Activated naive CD4-positive, alpha-beta T cell treated with anti-CD3 and anti-CD28 coated beads, Interleukin-2, amount 50 U/mL, for 72 hours (primary cell): ENCODE measurements around the gene INSIG2. TPM values are rescaled to one million over a fixed set of nuclear protein-coding genes. Genes with fewer than 3 reads are reported as not detected.

Experiments used
- ATAC-seq, 2 donors: fragments of 150-1000 bp; cut with Tn5 transposase; 2 replicates each; pipeline ENCODE4 v1.10.0; 2021; ENCODE audit warnings: mild to moderate bottlenecking in 2 of 2, moderate library complexity in 2 of 2
- DNase-seq, 2 donors: peaks; one replicate each; pipeline ENCODE4 v3.0.0; 2021 to 2022; ENCODE audit warnings: low spot score in 2 of 2
- H3K27ac Mint-ChIP-seq, 2 donors: one replicate each; pipeline ENCODE4 v1.8.0; 2022; ENCODE audit warnings: mild to moderate bottlenecking in 2 of 2, mixed read lengths in 2 of 2
- H3K36me3 Mint-ChIP-seq, 2 donors: one replicate each; pipeline ENCODE4 v1.8.0; 2022; ENCODE audit warnings: mixed read lengths in 2 of 2
- H3K9me3 Mint-ChIP-seq, 2 donors: one replicate each; pipeline ENCODE4 v1.8.0; 2022; ENCODE audit warnings: mixed read lengths in 2 of 2
- total RNA-seq, 2 donors: library from RNA; stranded (reverse); gene quantifications; one replicate each; pipeline ENCODE4 v1.2.3, GENCODE V29; 2022

Gene INSIG2
- total RNA-seq, 2 donors from 2014 or later, result 25.9 to 96.2 TPM

GRCh38 chr2:118133916-118134315 is 45.6 kb downstream of the INSIG2 start:
- Mint-ChIP-seq H3K9me3 (no peaks in the 10 kb centered on the region), H3K36me3 (no peaks in the 10 kb centered on the region), H3K27ac (no peak overlapping the region)
- ATAC-seq, result no peak
- DNase-seq, result no peak

GRCh38 chr2:118134650-118135049 is 46.4 kb downstream of the INSIG2 start:
- Mint-ChIP-seq H3K27ac (no peak overlapping the region), H3K36me3 (no peaks in the 10 kb centered on the region)
- ATAC-seq, result no peak

GRCh38 chr2:118145207-118145606 is 56.9 kb downstream of the INSIG2 start:
- Mint-ChIP-seq H3K27ac (no peak overlapping the region), H3K36me3 (peaks cover 0 to 7% of the 10 kb centered on the region in 2 donors), H3K9me3 (no peaks in the 10 kb centered on the region)
- ATAC-seq (no peak), DNase-seq (no peak)

More at GRCh38 chr2:118134650-118135049, 46.4 kb downstream of the INSIG2 start:
- H3K9me3 Mint-ChIP-seq, result no peaks in the 10 kb centered on the region
- no peak for DNase-seq

- no peak for ATAC-seq
- Mint-ChIP-seq H3K27ac (no peak overlapping the region), H3K9me3 (no peaks in the 10 kb centered on the region), H3K36me3 (peaks cover 0 to 7% of the 10 kb centered on the region in 2 donors)
- no peak for DNase-seq
Measured at GRCh38 chr2:118145806-118146205, 57.5 kb downstream of the INSIG2 start.

- H3K27ac Mint-ChIP-seq, result no peak overlapping the region
- H3K36me3 Mint-ChIP-seq, result peaks cover 0 to 7% of the 10 kb centered on the region in 2 donors
- ATAC-seq (no peak), DNase-seq (no peak)
- no peaks in the 10 kb centered on the region for H3K9me3 Mint-ChIP-seq
Measured at GRCh38 chr2:118146315-118147283, 58.3 kb downstream of the INSIG2 start.

DNA sequence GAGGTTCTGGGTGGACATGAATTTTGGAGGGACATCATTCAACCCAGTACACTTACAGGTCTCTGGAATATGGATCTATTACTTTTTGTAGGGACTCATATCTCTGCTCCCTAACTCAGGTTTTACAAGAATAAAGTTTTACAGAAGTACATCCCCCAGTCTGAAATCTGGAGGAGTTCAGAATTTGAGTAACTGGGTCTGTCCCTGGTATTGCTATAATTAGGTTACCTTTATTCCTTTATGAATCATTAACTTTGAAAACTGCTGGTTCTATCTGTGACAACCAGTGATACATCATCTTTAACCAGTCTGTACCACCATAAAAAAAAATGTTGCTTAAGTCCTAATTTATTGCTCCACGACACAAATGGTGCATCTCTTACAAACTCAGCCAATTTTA is 59.9 kb downstream of the INSIG2 start:
- Mint-ChIP-seq H3K27ac (no peak overlapping the region), H3K9me3 (no peaks in the 10 kb centered on the region), H3K36me3 (peaks cover 0 to 2% of the 10 kb centered on the region in 2 donors)
- DNase-seq, result no peak
- ATAC-seq, result peak; percentile 88 to 92

GRCh38 chr2:118148809-118149208 is 60.5 kb downstream of the INSIG2 start:
- Mint-ChIP-seq H3K36me3 (no peaks in the 10 kb centered on the region), H3K27ac (no peak overlapping the region), H3K9me3 (no peaks in the 10 kb centered on the region)
- DNase-seq (no peak), ATAC-seq (no peak)

DNA sequence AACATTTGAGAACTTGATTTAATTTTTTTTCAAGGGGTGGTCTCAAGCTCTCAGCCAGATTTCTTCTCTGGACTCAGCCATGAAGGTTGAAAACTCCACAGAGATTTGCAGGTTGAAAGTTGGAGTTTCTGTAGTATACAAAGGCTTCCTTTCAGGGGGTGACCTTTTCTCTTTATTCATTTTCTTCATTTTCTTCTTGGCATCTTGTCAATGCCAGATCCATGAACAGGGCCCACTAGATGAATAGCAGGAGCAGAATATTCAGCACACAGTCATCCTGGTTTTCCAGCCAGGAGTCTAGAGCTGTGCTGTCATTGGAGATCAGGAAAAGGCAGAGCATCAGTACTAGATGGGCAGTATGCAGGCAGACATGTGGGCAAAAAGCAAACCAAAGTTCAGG is 62.0 kb downstream of the INSIG2 start:
- DNase-seq (no peak), ATAC-seq (no peak)
- H3K27ac Mint-ChIP-seq, result no peak overlapping the region

DNA sequence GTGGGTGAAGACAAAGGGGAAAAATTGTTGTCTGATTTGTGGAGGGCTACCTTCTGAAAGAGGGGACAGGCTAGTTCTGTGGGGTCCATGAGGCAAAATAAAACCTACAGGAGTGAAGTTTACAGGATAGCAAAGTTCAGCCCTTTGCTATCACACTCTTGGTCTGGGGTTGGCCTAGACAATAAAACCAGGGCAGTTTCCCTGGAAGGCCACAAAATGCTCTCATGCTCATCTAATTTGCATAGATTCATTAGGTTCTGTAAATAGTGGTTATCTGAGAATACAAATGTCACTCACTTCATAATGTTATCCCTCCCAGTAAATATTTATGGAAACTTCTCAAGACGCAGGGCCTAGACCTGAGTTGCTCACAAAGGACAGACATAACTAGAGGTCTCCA is 63.6 kb downstream of the INSIG2 start:
- H3K27ac Mint-ChIP-seq, result no peak overlapping the region
- DNase-seq, result no peak
- peaks cover 0 to 6% of the 10 kb centered on the region in 2 donors for H3K9me3 Mint-ChIP-seq
- no peak for ATAC-seq
- H3K36me3 Mint-ChIP-seq, result no peaks in the 10 kb centered on the region

More for the DNA sequence above, 62.0 kb downstream of the INSIG2 start:
- Mint-ChIP-seq H3K9me3 (no peaks in the 10 kb centered on the region), H3K36me3 (no peaks in the 10 kb centered on the region)

- H3K36me3 Mint-ChIP-seq, result peaks cover 0 to 5% of the 10 kb centered on the region in 2 donors
- DNase-seq (no peak), ATAC-seq (no peak)
- H3K27ac Mint-ChIP-seq, result no peak overlapping the region
- H3K9me3 Mint-ChIP-seq, result peaks cover 6 to 12% of the 10 kb centered on the region in 2 donors
Measured at GRCh38 chr2:118153433-118153832, 65.2 kb downstream of the INSIG2 start.

- Mint-ChIP-seq H3K27ac (no peak overlapping the region), H3K9me3 (peaks cover 6 to 12% of the 10 kb centered on the region in 2 donors), H3K36me3 (peaks cover 0 to 5% of the 10 kb centered on the region in 2 donors)
- ATAC-seq (no peak), DNase-seq (no peak)
Measured at GRCh38 chr2:118154176-118154575, 65.9 kb downstream of the INSIG2 start.

Other genes with a start within 250 kb of the INSIG2 start
- gene CCDC93, start 74.4 kb upstream of the INSIG2 start, total RNA-seq, result 10 to 100 TPM; 27.5 to 42.5 TPM